ENCODE data around the gene RMND1. TPM values are rescaled to one million over a fixed set of nuclear protein-coding genes. Genes with fewer than 3 reads are reported as not detected.

The RMND1 gene, protein sequence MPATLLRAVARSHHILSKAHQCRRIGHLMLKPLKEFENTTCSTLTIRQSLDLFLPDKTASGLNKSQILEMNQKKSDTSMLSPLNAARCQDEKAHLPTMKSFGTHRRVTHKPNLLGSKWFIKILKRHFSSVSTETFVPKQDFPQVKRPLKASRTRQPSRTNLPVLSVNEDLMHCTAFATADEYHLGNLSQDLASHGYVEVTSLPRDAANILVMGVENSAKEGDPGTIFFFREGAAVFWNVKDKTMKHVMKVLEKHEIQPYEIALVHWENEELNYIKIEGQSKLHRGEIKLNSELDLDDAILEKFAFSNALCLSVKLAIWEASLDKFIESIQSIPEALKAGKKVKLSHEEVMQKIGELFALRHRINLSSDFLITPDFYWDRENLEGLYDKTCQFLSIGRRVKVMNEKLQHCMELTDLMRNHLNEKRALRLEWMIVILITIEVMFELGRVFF
- 12.3 to 14.2 TPM (median 13.3 TPM) in 5 replicates for total RNA-seq (2022; extraction: Qiagen RNA extraction)

DNA sequence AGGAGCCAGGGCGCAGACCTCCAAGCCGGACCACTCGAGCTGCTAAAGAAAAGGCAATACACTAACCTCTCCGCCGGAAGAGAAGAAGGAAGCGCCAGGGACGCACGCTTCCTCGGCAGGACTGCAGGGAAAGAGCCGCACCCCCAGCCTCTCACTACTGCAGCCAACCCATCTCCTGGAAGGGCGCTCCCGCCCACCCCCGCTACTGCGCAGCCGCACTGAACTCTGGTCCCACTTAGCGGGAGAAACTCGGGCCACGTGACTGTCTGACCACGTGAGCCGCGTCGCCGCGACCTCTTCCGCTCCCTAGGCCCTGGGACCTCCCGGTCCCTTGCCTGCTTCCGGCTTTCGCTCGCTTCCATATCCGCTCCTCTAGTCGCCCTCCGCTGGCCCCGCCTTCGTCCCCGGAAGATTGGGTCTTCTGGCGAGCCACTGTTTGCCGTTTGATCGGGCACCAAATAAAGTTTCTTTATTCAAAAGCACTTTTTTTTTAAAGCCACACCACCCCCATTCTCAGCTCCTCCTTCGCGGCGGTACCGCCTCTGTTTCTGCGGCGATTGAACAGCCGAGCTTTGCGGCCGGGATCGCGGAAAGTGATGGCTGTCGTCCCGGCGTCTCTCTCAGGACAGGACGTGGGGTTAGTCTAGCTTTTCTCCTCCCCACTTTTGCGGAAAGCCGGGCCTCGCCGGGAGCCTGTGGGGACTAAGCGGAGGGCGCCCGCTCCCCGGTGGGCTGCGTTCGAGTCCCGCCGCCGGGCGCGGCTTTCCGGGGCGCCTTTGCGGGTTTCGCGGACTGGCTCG is at the start of gene RMND1:
RMND1 (minus strand) TSS at position 177 of the 800 bp plus-strand sequence. CDS start 6,315 bp downstream, outside the sequence.

GRCh38 chr6:151493804-151494234 is 41.9 kb upstream of the RMND1 start, which contains the start of gene CCDC170:
TSS of gene CCDC170 (plus strand) at chr6:151494017. CDS start at chr6:151494129, 112 bp downstream.

DNA sequence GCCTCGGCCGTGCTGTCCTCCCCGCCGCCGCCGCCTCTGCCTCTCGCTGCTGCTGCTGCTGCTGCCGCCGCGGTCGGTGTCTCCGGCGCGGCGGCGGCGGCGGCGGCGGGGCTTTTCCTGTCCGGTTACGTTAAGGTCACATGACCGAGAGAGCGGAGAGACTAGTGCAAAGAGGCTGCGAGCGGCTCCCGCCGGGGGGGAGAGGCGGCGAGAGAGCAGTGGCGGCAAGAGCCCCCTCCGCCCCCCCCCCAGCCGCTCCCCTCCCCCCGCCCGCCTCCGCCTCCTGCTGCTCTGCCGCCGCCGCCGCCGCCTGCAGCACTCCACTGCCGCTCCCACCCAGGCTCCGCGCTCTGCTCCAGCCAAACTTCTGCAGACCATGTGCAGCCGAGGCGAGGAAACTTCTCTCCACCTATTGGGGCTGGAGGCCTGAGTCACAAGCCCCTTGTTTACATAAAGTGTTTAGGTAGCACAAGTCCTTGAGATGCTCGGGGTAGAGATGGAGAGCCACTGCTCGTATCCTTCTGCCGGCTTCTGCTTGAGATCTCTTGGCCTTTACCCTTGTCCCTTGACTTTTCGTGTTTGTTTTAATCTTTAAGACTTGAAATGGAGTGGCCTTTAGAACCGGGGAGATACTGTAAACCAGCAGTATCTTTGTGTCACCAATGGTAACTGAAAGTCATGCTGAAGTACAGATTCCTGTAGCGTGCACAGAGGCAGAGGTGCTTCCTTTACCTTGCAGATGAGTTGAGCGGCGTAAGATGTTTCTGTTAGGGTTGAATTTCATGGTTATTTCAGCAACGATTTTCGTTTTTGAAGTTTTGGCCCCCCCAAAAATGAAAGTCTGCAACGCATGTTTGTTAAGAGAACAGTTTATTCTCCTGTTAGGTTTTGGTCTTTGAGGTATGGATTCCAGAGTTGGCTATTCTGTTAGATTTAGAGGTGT is 60.2 kb downstream of the RMND1 start, which contains the start of gene ZBTB2:
ZBTB2 (minus strand) TSS at position 89 of the 943 bp plus-strand sequence. CDS start 17,922 bp downstream, outside the sequence.

Other genes starting within 250 kb of the RMND1 start
- gene AKAP12, start 212.2 kb downstream of the RMND1 start, total RNA-seq (2022; extraction: Qiagen RNA extraction): 126 to 197 TPM (median 168 TPM) in 5 replicates
- 13.6 to 16.5 TPM (median 15.3 TPM) in 5 replicates for gene ZBTB2, start 60.6 kb downstream of the RMND1 start, total RNA-seq (2022; extraction: Qiagen RNA extraction)
- 0.02 to 0.28 TPM (median 0.03 TPM) in 5 replicates for gene CCDC170, start 41.9 kb upstream of the RMND1 start, total RNA-seq (2022; extraction: Qiagen RNA extraction)

Data from A549 treated with Mapracorat at 1 μM for 4 hours (cell line).